ENCODE data around the gene PAM16.

DNA sequence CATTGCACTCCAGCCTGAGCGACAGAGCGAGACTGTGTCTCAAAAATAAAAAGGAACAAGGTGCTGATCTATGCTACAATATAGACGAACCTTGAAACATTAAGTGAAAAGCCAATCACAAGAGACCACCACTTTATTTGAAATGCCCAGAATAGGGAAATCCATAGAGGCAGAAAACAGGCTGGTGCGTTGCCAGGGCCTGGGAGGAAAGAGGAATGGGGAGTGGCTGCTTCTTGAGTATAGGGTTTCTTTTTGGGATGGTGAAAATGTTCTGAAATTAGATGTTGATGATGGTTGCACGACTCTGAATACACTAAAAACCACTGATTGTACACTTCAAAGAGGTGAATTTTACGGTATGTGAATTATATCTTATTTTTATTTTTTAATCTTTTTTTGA lies 55.5 kb downstream of the PAM16 start:
- no peak for TF ChIP-seq POLR2AphosphoS5 (IDR thresholded peaks at IDR 0.05; ENCODE audit: control insufficient read depth, insufficient read depth, low read depth, low read length)
- no peak for TF ChIP-seq ZNF696 (CRISPR knock-in tag; conservative IDR thresholded peaks at IDR 0.05)
- TF ChIP-seq HMG20A (CRISPR knock-in tag; conservative IDR thresholded peaks at IDR 0.05), result no peak
- TF ChIP-seq CEBPB (tag; IDR thresholded peaks at IDR 0.05), result no peak
- TF ChIP-seq HNRNPLL (IDR thresholded peaks at IDR 0.05; ENCODE audit: low read depth, low read length, poor library complexity, severe bottlenecking), result no peak
- TF ChIP-seq, protein P1, sequence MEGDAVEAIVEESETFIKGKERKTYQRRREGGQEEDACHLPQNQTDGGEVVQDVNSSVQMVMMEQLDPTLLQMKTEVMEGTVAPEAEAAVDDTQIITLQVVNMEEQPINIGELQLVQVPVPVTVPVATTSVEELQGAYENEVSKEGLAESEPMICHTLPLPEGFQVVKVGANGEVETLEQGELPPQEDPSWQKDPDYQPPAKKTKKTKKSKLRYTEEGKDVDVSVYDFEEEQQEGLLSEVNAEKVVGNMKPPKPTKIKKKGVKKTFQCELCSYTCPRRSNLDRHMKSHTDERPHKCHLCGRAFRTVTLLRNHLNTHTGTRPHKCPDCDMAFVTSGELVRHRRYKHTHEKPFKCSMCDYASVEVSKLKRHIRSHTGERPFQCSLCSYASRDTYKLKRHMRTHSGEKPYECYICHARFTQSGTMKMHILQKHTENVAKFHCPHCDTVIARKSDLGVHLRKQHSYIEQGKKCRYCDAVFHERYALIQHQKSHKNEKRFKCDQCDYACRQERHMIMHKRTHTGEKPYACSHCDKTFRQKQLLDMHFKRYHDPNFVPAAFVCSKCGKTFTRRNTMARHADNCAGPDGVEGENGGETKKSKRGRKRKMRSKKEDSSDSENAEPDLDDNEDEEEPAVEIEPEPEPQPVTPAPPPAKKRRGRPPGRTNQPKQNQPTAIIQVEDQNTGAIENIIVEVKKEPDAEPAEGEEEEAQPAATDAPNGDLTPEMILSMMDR (IDR thresholded peaks at IDR 0.05 in 2 of 3, conservative IDR thresholded peaks at IDR 0.05 in 1 of 3; ENCODE audit: insufficient read depth in 2 of 3, low read depth in 1 of 3, low read length in 3 of 3), result no peak
- TF ChIP-seq GATA2 (CRISPR knock-in tag; IDR thresholded peaks at IDR 0.05), result no peak
- TF ChIP-seq CHD1 (IDR thresholded peaks at IDR 0.05; ENCODE audit: low read length), result no peak
- no peak for TF ChIP-seq POLR2G (IDR thresholded peaks at IDR 0.05; ENCODE audit: low read depth, low read length)

All from K562 (cell line).